Transverse colon (tissue), 4 donors: Measurements from ENCODE around the gene SEMA4G. TPM values are rescaled to one million over a fixed set of nuclear protein-coding genes. Genes with fewer than 3 reads are reported as not detected.

Experiments used
- DNase-seq: peaks from one replicate; pipeline ENCODE4 v3.0.0-alpha.2; 2019
- H3K27ac ChIP-seq, 4 donors: fragments of 200-600 bp; sonication (generic); 2 replicates each; pipeline ENCODE4 v1.5.1; 2016 to 2018; ENCODE audit warnings: inconsistent platforms in 4 of 4
- H3K27me3 ChIP-seq: fragments of 200-600 bp; sonication (generic); 2 replicates; pipeline ENCODE4 v1.5.1; 2017; ENCODE audit warnings: inconsistent platforms
- H3K36me3 ChIP-seq, 4 donors: fragments of 200-600 bp; sonication (generic); 2 replicates each; pipeline ENCODE4 v1.5.1; 2017 to 2019; ENCODE audit warnings: inconsistent platforms in 4 of 4
- H3K4me1 ChIP-seq, 4 donors: fragments of 200-600 bp; sonication (generic); 2 replicates each; pipeline ENCODE4 v1.5.1; 2017 to 2020; ENCODE audit warnings: inconsistent platforms in 4 of 4
- H3K4me3 ChIP-seq, 4 donors: fragments of 200-600 bp; sonication (generic); 1 replicate in 1 of 4; 2 replicates in 3 of 4; pipeline versions ENCODE4 v1.5.1 to v1.6.1; 2017 to 2019; ENCODE audit warnings: inconsistent platforms in 4 of 4
- H3K9me3 ChIP-seq, 2 donors: fragments of 200-600 bp; sonication (generic); 2 replicates each; pipeline ENCODE4 v1.5.1; 2017 to 2019; ENCODE audit warnings: inconsistent platforms in 2 of 2
- EP300 ChIP-seq: sonication (generic); formaldehyde crosslinking; IDR thresholded peaks from one replicate; pipeline ENCODE4 v1.6.1; 2017; ENCODE audit warnings: antibody characterized with exemption, low read depth
- POLR2A ChIP-seq: fragments of 450-650 bp; IDR thresholded peaks from one replicate; pipeline ENCODE4 v1.6.1; 2016; ENCODE audit warnings: antibody characterized with exemption, mild to moderate bottlenecking, moderate library complexity
- POLR2AphosphoS5 ChIP-seq, 3 donors: sonication (generic); formaldehyde crosslinking; IDR thresholded peaks; one replicate each; pipeline ENCODE4 v1.6.1; 2016; ENCODE audit warnings: antibody characterized with exemption in 3 of 3
- WGBS, 2 donors: methylation state at CpG; one replicate each; pipeline ENCODE4 v1.1.5; 2018; ENCODE audit warnings: low coverage in 1 of 2; 5-methylcytosine and 5-hydroxymethylcytosine counted together
- in situ Hi-C, 4 donors: fragments of 200-750 bp; cut with MboI; loops; one replicate each; pipeline versions ENCODE4 v1.15.0 to v1.15.1; 2017; ENCODE audit warnings: low sequenced_read_pairs in 3 of 4, low pct_ligation_motif_present in 1 of 4, low pct_unique_long_range_greater_than_20kb in 1 of 4
- intact Hi-C: fragments of 100-400 bp; cut with DNase I; formaldehyde crosslinking; loops from one replicate; pipeline ENCODE4 v1.15.1; 2023; ENCODE audit warnings: low total_unique reads
- total RNA-seq, 4 donors: library from RNA; depleted of rRNA; stranded (reverse); fragments of >200 nt; gene quantifications; one replicate each; pipeline ENCODE4 v1.1.0, GENCODE V29; 2016
- TF ChIP-seq, protein P1 (sequence below), 5 experiments: fragments of 200-600 bp in 3 of 5; fragments of 450-650 bp in 2 of 5; sonication (generic) in 3 of 5; IDR thresholded peaks; 1 replicate in 2 of 5; 2 replicates in 3 of 5; pipeline ENCODE4 v1.5.1; 2016 to 2017; ENCODE audit warnings: antibody characterized with exemption in 5 of 5, inconsistent platforms in 3 of 5, mild to moderate bottlenecking in 2 of 5, moderate library complexity in 1 of 5

The SEMA4G gene
- total RNA-seq, 4 donors from 2014 or later, result 94.0 to 221 (median 121) TPM

DNA sequence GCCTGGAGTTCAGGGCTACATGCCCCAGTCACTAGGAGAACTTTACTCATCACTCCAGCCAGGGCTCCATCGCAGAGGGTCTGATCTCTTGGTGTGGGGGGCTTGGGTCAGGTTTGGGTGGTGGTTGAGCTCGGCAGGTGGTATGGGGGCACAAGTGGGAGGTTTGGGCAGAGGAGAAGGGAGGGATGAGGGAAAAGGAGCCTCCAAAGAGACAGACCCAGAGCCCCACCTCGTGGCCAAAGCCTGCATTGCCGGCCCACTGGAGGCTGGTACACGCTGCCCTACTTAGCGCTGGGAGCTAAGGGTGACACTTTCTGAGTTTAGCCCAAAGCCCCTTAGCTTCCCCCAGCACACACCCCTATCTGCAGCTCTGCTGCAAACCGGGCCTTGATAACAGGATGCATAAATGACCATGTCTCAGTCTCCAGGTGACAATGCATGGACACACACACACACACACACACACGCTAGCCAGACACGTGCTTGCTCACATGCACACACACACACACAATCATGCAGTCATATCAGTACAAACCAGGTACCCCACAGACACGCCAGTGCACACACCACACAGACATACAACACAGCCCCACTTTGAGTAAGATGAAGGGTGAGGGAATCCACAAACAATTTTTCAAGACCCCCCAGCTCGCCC, 45.1 kb downstream of the SEMA4G start:
- 24% methylated on average over 11 of the region's 11 CpGs; no CpG with 5 or more reads in 1 of the 2 donors for WGBS, 2 donors
- no peak overlapping the region for H3K4me3 ChIP-seq
- peaks cover 0 to 28% (median 17%) of the 10 kb centered on the region in 4 donors for H3K4me1 ChIP-seq
- peaks cover 27% of the 10 kb centered on the region for H3K27me3 ChIP-seq
- H3K36me3 ChIP-seq, result no peaks in the 10 kb centered on the region
- in situ Hi-C loops, result no loop called here
- H3K9me3 ChIP-seq, result no peaks in the 10 kb centered on the region
- H3K27ac ChIP-seq, result no peak overlapping the region
- TF ChIP-seq POLR2AphosphoS5 (IDR thresholded peaks at IDR 0.05), result no peak
- TF ChIP-seq, protein P1, sequence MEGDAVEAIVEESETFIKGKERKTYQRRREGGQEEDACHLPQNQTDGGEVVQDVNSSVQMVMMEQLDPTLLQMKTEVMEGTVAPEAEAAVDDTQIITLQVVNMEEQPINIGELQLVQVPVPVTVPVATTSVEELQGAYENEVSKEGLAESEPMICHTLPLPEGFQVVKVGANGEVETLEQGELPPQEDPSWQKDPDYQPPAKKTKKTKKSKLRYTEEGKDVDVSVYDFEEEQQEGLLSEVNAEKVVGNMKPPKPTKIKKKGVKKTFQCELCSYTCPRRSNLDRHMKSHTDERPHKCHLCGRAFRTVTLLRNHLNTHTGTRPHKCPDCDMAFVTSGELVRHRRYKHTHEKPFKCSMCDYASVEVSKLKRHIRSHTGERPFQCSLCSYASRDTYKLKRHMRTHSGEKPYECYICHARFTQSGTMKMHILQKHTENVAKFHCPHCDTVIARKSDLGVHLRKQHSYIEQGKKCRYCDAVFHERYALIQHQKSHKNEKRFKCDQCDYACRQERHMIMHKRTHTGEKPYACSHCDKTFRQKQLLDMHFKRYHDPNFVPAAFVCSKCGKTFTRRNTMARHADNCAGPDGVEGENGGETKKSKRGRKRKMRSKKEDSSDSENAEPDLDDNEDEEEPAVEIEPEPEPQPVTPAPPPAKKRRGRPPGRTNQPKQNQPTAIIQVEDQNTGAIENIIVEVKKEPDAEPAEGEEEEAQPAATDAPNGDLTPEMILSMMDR (IDR thresholded peaks at IDR 0.05), result peak; percentile 88 to 95 (median 93)
- intact Hi-C loops, result loop anchor here (1.0 to 10.0 kb wide), 2 partner anchors 21 to 50 kb away; partner anchors contain the start of gene SEMA4G
- peak; percentile 90 for DNase-seq

DNA sequence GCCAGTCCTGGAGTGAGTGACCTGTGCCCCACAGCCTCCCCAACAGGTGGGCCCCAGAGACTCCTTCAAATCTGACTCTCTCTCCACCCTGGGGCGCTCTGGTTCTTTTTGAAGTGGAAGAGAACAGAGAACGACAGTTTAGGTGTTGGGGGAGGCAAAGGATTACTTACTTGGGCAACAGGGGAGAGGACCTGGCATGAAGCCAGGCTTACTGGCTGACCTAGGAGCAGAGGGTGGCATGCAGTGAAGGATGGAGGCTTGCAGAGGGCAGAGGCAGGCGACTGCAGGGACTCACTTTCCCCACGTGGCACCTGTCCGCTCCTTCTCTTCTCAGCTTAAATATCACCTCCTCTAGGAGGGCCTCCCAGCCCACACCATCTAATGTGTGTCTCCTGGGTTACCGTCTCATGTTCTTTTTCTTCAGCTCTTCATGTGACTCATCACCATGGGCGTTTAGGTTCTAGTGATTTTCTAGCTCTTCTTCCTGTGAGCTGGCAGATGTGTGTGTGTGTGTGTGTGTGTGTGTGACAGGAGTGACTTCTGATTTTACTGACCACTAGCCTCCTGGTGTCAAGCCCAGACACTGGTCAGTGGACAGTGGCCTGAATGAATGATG, 45.8 kb downstream of the SEMA4G start:
- peaks cover 0 to 28% (median 17%) of the 10 kb centered on the region in 4 donors for H3K4me1 ChIP-seq
- intact Hi-C loops (loop anchor here (1.0 to 10.0 kb wide), 3 partner anchors 22 to 292 kb away; partner anchors contain the start of gene SEMA4G), in situ Hi-C loops (no loop called here)
- H3K27ac ChIP-seq, result no peak overlapping the region
- TF ChIP-seq POLR2AphosphoS5 (IDR thresholded peaks at IDR 0.05), result no peak
- TF ChIP-seq, protein P1 (IDR thresholded peaks at IDR 0.05), result no peak
- no peak for TF ChIP-seq EP300
- no peak for TF ChIP-seq POLR2A
- 0 to 44% methylated on average over 1 to 6 of the region's 7 CpGs for WGBS, 2 donors
- peaks cover 27% of the 10 kb centered on the region for H3K27me3 ChIP-seq
- no peaks in the 10 kb centered on the region for H3K9me3 ChIP-seq
- H3K36me3 ChIP-seq, result no peaks in the 10 kb centered on the region
- DNase-seq, result no peak
- no peak overlapping the region for H3K4me3 ChIP-seq

DNA sequence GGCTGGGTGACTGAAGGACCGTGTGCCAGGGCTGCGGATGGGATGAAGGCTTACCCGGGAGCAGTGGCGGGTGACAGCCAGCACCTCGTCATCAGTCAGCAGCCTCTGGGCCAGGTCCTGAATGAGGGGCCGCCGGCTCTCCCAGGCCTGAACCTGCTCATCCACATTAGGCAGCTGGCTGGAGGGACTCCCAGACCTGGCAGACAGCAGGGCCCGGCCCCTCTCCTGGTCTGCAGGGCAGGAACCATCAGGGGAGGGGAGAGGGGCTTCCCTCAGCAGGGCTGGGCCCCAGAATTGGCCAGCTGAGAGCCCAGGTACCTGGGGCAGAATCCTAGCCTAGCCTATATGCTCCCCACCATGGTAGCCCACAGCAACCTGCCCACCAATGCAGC, 46.3 kb downstream of the SEMA4G start:
- H3K27ac ChIP-seq, result no peak overlapping the region
- peaks cover 27% of the 10 kb centered on the region for H3K27me3 ChIP-seq
- no peaks in the 10 kb centered on the region for H3K36me3 ChIP-seq
- no peak overlapping the region for H3K4me3 ChIP-seq
- 89% methylated on average over 7 of the region's 8 CpGs; no CpG with 5 or more reads in 1 of the 2 donors for WGBS, 2 donors
- peaks cover 0 to 28% (median 17%) of the 10 kb centered on the region in 4 donors for H3K4me1 ChIP-seq
- DNase-seq, result no peak
- intact Hi-C loops, result loop anchor here (5.0 to 10.0 kb wide), 2 partner anchors 51 to 292 kb away; partner anchors contain the start of gene SEMA4G
- no peaks in the 10 kb centered on the region for H3K9me3 ChIP-seq
- in situ Hi-C loops, result no loop called here
- TF ChIP-seq POLR2A, result no peak
- no peak for TF ChIP-seq POLR2AphosphoS5 (IDR thresholded peaks at IDR 0.05)
- TF ChIP-seq, protein P1 (IDR thresholded peaks at IDR 0.05), result no peak
- TF ChIP-seq EP300, result no peak

DNA sequence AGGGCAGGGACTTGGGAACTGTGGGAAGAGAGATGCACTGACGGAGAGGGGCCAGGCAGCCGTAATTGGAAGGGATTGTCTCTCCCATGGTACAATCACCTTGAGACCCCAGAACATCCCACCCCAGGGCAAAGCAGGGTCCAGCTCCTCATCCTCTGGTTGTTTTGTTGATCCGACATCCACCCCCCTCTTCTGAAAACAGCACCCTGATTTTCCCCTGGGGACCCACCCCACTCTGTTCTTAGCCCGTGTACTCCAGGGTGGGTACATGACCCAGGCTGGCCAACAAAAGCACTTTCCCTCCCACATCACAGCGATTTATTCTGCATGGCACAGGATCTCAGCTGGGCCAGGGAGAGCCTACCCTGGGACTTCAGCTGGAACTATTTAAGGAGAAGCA, 47.5 kb downstream of the SEMA4G start:
- Histone ChIP-seq H3K36me3 (no peaks in the 10 kb centered on the region), H3K4me1 (peaks cover 0 to 28% (median 17%) of the 10 kb centered on the region in 4 donors), H3K27me3 (peaks cover 27% of the 10 kb centered on the region), H3K9me3 (no peaks in the 10 kb centered on the region), H3K4me3 (no peak overlapping the region), H3K27ac (no peak overlapping the region)
- no peak for DNase-seq
- no peak for TF ChIP-seq EP300
- TF ChIP-seq, protein P1 (IDR thresholded peaks at IDR 0.05), result no peak
- no peak for TF ChIP-seq POLR2A
- TF ChIP-seq POLR2AphosphoS5 (IDR thresholded peaks at IDR 0.05), result no peak
- intact Hi-C loops, result loop anchor here (5.0 to 10.0 kb wide), 2 partner anchors 52 to 290 kb away; partner anchors contain the start of gene SEMA4G
- WGBS, 2 donors, result 70 to 73% methylated on average over 2 to 5 of the region's 5 CpGs
- in situ Hi-C loops, result no loop called here
